Central memory CD8-positive, alpha-beta T cell (primary cell): Measurements from ENCODE around the gene GPHN.
"Not testable (repeated sequence)": the region's sequence is repeated elsewhere in the genome, so short reads cannot be mapped to it uniquely, and the experiment has no call there.

Experiments
- ATAC-seq: fragments of 150-1000 bp; cut with Tn5 transposase; replicated peaks from 2 replicates; pipeline ENCODE4 v1.10.0; 2022; ENCODE audit warnings: mild to moderate bottlenecking, moderate FRiP score, moderate number of reproducible peaks; ENCODE audit not compliant: poor library complexity, severe bottlenecking; ENCODE audit errors: extremely low read depth
- DNase-seq, 2 donors: peaks; one replicate each; pipeline ENCODE4 v3.0.0; 2021; ENCODE audit warnings: low spot score in 2 of 2
- H3K27ac Mint-ChIP-seq: one replicate; pipeline ENCODE4 v1.8.0; 2022; ENCODE audit warnings: low read depth, mild to moderate bottlenecking, moderate library complexity, mixed read lengths
- H3K27me3 Mint-ChIP-seq: one replicate; pipeline ENCODE4 v1.8.0; 2022; ENCODE audit warnings: mixed read lengths
- H3K36me3 Mint-ChIP-seq: one replicate; pipeline ENCODE4 v1.8.0; 2022; ENCODE audit warnings: mild to moderate bottlenecking, moderate library complexity, mixed read lengths; ENCODE audit not compliant: insufficient read depth
- H3K4me1 Mint-ChIP-seq: one replicate; pipeline ENCODE4 v1.8.0; 2022; ENCODE audit warnings: mixed read lengths
- H3K4me3 Mint-ChIP-seq: one replicate; pipeline ENCODE4 v1.8.0; 2022; ENCODE audit warnings: mild to moderate bottlenecking, moderate library complexity, mixed read lengths
- H3K9me3 Mint-ChIP-seq: one replicate; pipeline ENCODE4 v1.8.0; 2022; ENCODE audit warnings: mixed read lengths

Gene GPHN

DNA sequence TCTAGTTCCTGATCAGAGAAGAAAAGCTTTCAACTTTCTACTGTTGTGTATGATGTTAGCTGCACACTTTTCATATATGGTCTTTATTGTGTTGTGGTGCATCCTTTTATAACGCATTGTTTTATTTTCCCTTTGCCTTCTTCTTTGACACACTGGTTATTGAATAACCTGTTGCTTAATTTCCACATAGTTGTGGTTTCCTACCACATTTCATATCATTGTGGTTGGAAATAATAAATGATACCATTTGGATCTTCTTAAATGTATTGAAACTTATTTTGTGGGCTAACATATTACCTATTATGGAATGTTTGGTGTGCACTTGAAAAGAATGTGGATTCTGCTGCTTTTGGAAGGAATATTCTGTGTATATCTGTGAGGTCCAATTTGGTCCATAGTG, 64.9 kb downstream of the GPHN start:
- Mint-ChIP-seq H3K27me3 (no peaks in the 10 kb centered on the region), H3K4me3 (no peak overlapping the region), H3K9me3 (peaks cover 27% of the 10 kb centered on the region), H3K36me3 (no peaks in the 10 kb centered on the region), H3K27ac (no peak overlapping the region), H3K4me1 (no peaks in the 10 kb centered on the region)
- no peak for DNase-seq
- ATAC-seq, result no peak

DNA sequence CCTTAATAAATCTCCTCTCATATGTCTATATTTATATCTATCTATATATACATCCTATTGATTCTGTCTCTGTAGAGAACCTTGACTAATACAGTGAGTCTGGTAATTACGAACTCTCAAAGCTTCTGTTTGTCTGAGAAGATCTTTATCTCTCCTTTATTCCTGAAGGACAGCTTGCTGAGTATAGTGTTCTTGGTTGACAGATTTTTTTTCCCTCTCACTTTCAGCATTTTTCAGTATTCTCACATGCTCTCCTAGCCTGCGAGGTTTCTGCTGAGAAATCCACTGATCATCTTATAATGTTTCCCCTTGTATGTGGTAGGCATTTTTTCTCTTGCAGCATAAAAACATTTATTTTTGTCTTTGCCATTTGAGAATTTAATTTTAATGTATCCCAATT, 67.1 kb downstream of the GPHN start:
- H3K4me3 Mint-ChIP-seq, result no peak overlapping the region
- DNase-seq, result no peak
- no peaks in the 10 kb centered on the region for H3K27me3 Mint-ChIP-seq
- no peak for ATAC-seq
- no peaks in the 10 kb centered on the region for H3K4me1 Mint-ChIP-seq
- H3K36me3 Mint-ChIP-seq, result no peaks in the 10 kb centered on the region
- no peak overlapping the region for H3K27ac Mint-ChIP-seq
- H3K9me3 Mint-ChIP-seq, result peaks cover 38% of the 10 kb centered on the region

DNA sequence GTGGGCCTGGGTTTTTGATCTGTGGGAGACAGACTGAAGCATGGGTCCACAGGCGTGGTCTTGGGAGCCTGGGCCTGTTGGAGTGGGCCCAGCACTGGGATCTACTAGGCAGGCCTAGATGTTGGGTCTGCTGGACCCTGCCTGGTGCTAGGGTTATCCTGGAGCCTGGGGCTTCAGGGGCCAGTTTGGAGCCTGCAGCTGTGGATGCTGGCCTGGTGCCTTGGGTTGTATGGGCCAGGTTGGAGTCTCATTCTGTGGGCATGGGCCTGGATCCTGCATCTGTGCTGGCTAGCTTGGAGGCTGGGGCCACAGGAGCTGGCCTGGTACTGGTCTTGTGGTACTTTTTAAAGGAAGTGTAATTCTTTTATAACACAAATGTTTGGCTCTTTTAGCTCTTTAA, 68.0 kb downstream of the GPHN start:
- Mint-ChIP-seq H3K9me3 (peaks cover 39% of the 10 kb centered on the region), H3K4me1 (no peaks in the 10 kb centered on the region), H3K27me3 (no peaks in the 10 kb centered on the region), H3K27ac (no peak overlapping the region), H3K36me3 (no peaks in the 10 kb centered on the region), H3K4me3 (no peak overlapping the region)
- DNase-seq (no peak), ATAC-seq (no peak)

DNA sequence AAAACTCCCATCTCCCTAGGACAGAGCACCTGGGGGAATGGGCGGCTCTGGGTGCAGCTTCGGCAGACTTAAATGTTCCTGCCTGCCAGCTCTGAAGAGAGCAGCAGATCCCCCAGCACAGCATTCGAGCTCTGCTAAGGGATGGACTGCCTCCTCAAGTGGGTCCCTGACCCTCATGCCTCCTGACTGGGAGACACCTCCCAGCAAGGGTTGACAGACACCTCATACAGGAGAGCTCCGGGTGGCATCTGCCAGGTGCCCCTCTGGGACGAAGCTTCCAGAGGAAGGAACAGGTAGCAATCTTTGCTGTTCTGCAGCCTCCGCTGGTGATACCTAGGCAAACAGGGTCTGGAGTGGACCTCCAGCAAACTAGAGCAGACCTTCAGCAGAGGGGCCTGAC, 79.8 kb downstream of the GPHN start:
- H3K27me3 Mint-ChIP-seq, H3K36me3 Mint-ChIP-seq, H3K27ac Mint-ChIP-seq, DNase-seq, H3K4me3 Mint-ChIP-seq, ATAC-seq, H3K4me1 Mint-ChIP-seq: not testable (repeated sequence)
- peaks cover 23% of the 10 kb centered on the region for H3K9me3 Mint-ChIP-seq

DNA sequence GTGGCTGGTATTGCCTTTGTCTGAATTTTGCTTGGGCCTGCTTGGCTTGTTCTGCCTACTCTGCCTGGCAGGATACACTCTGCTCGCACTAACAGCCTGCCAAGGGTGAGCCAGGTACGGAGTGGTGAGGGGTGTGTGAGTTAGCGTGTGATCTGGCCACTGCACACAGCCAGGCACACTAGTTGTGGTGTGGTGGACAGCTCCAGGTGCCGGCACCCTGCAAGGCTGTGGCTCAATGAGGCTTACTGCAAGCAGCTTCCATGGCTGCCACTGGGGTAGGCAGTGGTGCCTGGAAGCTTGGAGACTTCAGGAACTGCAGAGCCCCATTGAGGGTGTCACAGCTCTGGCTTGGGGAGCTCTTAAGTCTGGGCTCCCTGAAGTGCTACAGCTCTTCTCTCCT, 87.4 kb downstream of the GPHN start:
- no peak for ATAC-seq
- Mint-ChIP-seq H3K9me3 (peaks cover under 1% of the 10 kb centered on the region), H3K36me3 (no peaks in the 10 kb centered on the region), H3K4me1 (no peaks in the 10 kb centered on the region), H3K4me3 (no peak overlapping the region), H3K27me3 (no peaks in the 10 kb centered on the region), H3K27ac (no peak overlapping the region)
- DNase-seq, result no peak

DNA sequence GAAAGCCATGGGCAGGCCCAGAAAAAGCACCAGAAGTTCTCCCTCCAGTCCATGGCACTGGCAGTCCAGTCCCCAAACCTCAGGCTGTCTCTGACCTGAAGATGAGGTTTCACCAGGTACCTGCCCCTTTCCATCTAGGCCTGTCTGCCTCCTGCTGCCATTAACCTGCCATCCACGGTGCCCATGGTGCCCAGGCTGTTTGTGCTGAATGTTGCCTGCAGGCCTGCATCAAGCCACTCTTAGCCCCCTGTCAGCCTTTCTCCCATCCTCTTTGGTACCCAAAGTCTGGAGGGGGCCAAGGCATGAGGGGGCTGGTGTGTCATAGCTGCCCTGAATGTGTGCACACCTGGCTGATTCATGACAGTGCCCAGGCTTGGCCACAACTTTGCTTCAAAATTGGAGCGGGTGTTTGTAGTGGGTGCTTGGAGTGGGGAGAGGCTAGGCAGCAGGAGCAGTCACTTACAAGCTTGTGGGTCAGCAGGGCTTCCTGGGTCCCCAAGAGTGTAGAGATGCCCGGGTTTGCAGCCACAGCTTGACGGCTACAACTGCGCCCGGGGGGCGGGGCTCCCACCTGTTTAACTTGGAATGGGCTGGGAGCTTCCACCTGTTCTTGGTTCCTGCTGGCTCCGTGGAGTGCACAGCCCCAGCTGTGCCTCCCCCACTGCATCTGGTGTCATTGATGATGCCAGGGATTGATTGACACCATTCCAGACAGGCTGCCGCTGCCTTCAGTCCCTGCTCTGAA, 88.5 kb downstream of the GPHN start:
- Mint-ChIP-seq H3K9me3 (no peaks in the 10 kb centered on the region), H3K4me3 (no peak overlapping the region), H3K27ac (no peak overlapping the region), H3K4me1 (no peaks in the 10 kb centered on the region), H3K36me3 (no peaks in the 10 kb centered on the region), H3K27me3 (no peaks in the 10 kb centered on the region)
- no peak for ATAC-seq
- no peak for DNase-seq

DNA sequence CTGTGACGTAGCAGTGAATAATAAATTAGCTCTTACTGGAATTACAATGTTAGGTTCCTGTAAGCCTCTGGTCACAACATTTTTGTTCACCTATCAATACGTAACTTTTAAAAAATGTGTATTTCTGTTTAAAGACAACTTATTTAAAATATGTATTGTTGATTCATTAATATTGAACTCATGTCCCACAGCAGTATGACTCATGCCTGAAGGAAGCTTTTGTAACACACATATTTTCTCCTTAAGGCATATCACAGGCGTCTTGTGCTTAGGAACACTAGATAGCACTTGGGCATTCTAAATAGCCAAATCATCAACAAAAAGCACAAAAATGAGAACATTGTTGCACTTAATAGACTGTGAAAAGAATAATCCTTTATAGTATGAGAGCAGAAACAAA, 92.5 kb downstream of the GPHN start:
- Mint-ChIP-seq H3K27me3 (no peaks in the 10 kb centered on the region), H3K9me3 (no peaks in the 10 kb centered on the region), H3K27ac (no peak overlapping the region), H3K36me3 (no peaks in the 10 kb centered on the region), H3K4me1 (no peaks in the 10 kb centered on the region), H3K4me3 (no peak overlapping the region)
- no peak for DNase-seq
- no peak for ATAC-seq

DNA sequence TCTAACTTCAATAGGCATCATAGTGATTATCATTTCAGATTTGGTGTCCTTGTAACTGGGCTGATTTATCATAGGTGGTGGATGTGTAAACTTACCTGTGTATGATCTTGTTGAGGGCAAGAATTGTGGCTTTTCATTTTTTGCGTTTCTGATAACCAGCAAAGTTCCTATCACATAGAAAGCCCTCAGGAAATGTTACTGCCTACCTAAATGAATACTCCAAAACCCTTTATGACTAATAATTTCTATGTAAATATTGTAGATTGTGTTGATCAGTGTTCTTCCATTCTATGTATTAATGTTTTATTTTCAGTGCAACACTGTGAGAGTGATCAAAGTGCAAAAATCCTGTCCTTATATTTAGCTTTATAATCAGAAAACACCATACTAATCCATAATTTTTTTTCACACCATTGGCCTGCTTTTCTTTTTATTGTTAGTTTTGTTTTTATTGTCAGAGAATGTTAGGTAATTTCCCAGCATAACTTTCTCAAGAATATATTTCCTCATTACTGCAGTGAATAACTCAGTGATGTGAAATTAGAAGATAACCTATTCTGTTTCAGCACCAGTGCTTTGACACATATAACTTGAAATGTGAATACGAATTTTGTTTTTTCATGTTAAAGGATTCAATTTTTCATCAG, 94.1 kb downstream of the GPHN start:
- Mint-ChIP-seq H3K27ac (no peak overlapping the region), H3K4me3 (no peak overlapping the region), H3K4me1 (no peaks in the 10 kb centered on the region), H3K36me3 (peaks cover under 1% of the 10 kb centered on the region), H3K9me3 (no peaks in the 10 kb centered on the region), H3K27me3 (no peaks in the 10 kb centered on the region)
- no peak for DNase-seq
- no peak for ATAC-seq

DNA sequence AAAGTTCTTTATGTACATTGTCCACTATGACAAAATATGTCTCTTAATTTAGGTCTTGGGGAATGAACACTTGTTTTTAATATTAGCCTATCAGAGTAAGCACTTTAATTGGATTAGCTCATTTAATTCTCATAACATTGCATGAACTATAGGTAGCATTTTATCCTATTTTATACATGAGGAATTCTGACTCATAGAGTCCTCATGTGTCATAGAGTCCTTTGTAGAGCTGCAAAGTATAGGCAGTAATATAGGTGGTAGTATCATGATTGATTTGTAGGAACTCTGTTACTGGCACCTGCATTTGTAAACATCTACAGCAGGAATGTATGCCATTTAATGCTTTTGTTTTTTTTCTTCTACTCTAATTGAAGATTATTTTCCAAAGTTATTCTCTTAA, 96.0 kb downstream of the GPHN start:
- H3K9me3 Mint-ChIP-seq, result no peaks in the 10 kb centered on the region
- ATAC-seq, result no peak
- H3K27me3 Mint-ChIP-seq, result no peaks in the 10 kb centered on the region
- H3K36me3 Mint-ChIP-seq, result peaks cover 2% of the 10 kb centered on the region
- H3K4me1 Mint-ChIP-seq, result no peaks in the 10 kb centered on the region
- DNase-seq, result no peak
- no peak overlapping the region for H3K4me3 Mint-ChIP-seq
- H3K27ac Mint-ChIP-seq, result no peak overlapping the region

DNA sequence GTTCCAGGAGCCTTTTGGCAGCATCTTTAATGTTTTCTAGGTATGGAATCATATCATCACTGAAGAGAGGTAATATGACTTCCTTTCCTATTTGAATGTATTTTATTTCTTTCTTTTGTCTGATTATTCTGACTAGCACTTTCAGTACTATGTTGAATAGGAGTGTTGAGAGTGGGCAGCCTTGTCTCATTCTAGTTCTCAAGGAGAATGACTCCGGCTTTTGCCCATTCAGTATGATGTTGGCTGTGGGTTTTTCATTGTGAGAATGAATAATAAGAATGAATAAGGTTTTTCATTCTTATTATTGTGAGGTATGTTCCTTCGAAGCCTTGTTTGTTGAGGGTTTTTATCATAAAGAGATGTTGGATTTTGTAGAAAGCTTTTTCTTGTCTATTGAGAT, 98.9 kb downstream of the GPHN start:
- H3K27me3 Mint-ChIP-seq, result no peaks in the 10 kb centered on the region
- ATAC-seq (no peak), DNase-seq (no peak)
- H3K36me3 Mint-ChIP-seq, result peaks cover 2% of the 10 kb centered on the region
- no peak overlapping the region for H3K4me3 Mint-ChIP-seq
- no peak overlapping the region for H3K27ac Mint-ChIP-seq
- H3K4me1 Mint-ChIP-seq, result peaks cover 9% of the 10 kb centered on the region
- no peaks in the 10 kb centered on the region for H3K9me3 Mint-ChIP-seq

DNA sequence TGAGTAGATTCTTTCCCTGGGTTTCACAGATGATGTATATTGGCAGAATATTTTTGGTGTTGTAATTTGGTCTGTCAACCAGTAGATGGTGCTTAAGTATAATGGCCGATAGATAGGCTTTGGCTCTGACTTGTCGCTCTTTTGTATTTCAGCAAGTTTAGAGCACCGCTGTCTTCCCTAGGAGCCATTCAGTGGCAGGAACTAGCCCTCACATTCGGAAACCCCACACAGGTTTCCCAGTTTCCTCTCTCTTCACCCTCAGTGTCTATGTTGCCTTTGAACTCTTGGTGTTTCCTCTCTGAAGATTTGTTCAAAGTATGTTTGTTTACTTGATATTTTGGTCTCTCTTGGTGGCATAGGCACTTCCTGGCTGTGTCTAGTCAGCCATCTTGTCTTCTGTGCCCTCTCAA, 102.2 kb downstream of the GPHN start:
- DNase-seq (no peak), ATAC-seq (peak; percentile 52)
- Mint-ChIP-seq H3K36me3 (peaks cover 2% of the 10 kb centered on the region), H3K4me1 (peaks cover 9% of the 10 kb centered on the region), H3K27ac (peak overlapping the region; percentile 24), H3K4me3 (no peak overlapping the region), H3K27me3 (no peaks in the 10 kb centered on the region), H3K9me3 (no peaks in the 10 kb centered on the region)

DNA sequence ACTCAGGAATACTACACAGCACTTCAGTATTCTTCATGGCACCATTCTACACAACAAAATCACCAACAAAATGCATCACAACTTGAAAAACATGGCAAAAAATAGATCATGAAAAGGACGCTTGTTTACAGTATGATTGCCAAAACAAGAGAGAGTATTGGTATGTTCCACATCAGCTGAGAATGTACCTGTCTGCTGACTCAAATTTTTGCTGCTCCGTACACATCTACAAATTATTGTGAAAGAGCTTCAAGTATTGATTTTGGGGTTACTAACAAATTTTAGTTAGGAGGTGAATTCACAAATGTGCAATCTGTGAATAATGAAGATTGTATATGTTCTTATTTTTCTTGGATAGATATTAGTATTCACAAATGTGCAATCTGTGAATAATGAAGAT, 105.4 kb downstream of the GPHN start:
- Mint-ChIP-seq H3K4me1 (peaks cover 9% of the 10 kb centered on the region), H3K27ac (no peak overlapping the region), H3K27me3 (no peaks in the 10 kb centered on the region), H3K4me3 (no peak overlapping the region), H3K9me3 (peaks cover 5% of the 10 kb centered on the region), H3K36me3 (peaks cover 1% of the 10 kb centered on the region)
- ATAC-seq (no peak), DNase-seq (no peak)

DNA sequence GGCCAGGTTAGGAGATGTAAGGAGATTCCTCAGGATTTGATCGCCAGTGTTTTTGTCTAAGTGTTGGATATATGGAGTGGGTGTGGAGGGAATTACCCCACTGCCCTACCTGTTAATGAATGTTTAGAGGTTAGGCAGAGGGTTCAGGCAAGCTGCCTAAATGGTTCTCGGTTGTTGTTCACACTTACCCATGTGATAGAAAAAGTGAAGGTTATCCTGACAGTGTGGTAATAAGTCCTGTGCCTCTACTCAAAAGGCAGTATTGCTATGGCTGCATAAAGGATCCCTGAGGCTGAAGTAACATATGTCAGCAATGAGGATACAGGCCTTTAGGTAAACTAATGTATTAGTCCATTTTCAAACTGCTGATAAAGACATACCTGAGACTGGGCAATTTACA, 112.0 kb downstream of the GPHN start:
- no peaks in the 10 kb centered on the region for H3K27me3 Mint-ChIP-seq
- peaks cover 1% of the 10 kb centered on the region for H3K36me3 Mint-ChIP-seq

More for the DNA sequence above, 112.0 kb downstream of the GPHN start:
- Mint-ChIP-seq H3K27ac (no peak overlapping the region), H3K9me3 (peaks cover 11% of the 10 kb centered on the region), H3K4me3 (no peak overlapping the region), H3K4me1 (no peaks in the 10 kb centered on the region)
- DNase-seq (no peak), ATAC-seq (no peak)
